Activated CD8-positive, alpha-beta memory T cell treated with anti-CD3 and anti-CD28 coated beads for 36 hours (primary cell): ENCODE measurements around the gene BTBD10. TPM values are rescaled to one million over a fixed set of nuclear protein-coding genes. Genes with fewer than 3 reads are reported as not detected.

ENCODE experiments used
- CTCF ChIA-PET: fragments of 350-600 bp; sonication (Branson Sonifier 250); formaldehyde crosslinking; loops from one replicate; lab custom pipeline; 2021; ENCODE audit warnings: antibody characterized with exemption; lab: Charles Lee
- POLR2A ChIA-PET: fragments of 350-600 bp; sonication (Branson Sonifier 250); formaldehyde crosslinking; loops from one replicate; lab custom pipeline; 2021; ENCODE audit warnings: antibody characterized with exemption; lab: Charles Lee
- total RNA-seq, 2 experiments: library from RNA; stranded (reverse); gene quantifications; one replicate each; pipeline ENCODE4 v1.2.3, GENCODE V29; 2021

Gene BTBD10
- total RNA-seq, 2 experiments from 2014 or later: 22.5 TPM

DNA sequence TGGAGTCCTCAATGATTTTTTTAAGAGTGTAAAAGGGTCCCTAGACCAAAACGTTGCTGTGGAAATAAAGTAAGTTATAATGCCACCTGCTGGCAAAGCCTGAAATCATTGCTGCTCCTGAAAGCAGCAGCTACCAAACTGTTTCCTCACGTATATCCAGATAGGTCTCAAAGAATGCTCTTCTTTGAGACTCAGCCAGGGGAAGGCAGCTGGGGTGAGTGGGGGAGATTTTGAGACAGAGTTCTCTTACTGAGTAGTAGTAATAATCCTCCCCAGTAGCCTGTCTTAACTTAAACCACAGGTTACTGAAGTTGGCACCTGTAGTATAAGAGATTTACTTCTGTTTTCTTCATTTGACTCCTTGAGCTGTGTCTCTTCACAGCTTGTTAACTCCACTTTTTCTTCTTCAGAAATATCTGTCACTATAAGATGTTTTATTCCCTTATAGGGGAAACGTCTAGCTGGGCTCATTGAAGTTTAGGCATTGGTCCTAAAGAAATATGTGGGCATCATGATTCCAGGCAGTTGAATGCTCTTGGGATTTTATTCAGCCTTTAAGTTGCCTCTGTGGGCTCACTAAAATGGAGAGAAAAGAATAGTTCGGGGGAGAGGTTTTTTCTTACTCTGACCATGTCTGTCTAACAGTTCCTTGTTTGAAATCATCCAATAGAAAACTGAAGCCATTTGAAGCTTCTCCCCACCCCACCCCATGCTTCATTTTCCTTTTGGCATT lies 77.9 kb downstream of the BTBD10 start:
- CTCF ChIA-PET: interaction anchor here (1.4 kb wide), 1 partner anchor 29 kb away, joined by 3 read pairs; no protein-coding TSS in a partner anchor
- POLR2A ChIA-PET: no interaction called here

DNA sequence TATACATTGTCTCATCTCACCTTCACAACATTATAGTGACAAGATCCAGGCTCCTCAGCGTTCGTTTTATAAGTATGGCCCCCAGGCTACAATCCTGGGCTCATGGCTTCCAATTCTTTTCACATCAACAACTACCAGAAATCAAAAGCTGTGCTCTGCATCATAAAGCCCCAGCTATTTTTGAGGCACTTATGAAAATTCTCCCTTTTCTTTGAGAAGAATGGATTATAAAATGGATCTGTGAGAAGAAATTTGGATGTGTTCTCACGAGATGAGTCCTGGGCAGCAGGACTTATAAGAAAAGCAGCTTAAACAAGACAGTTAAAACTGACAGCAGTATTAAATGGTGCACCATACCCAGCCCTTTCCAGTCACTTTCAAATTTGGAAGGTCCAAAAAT lies 80.3 kb downstream of the BTBD10 start:
- CTCF ChIA-PET: interaction anchor here (1.1 kb wide), 1 partner anchor 19 kb away, joined by 3 read pairs; no protein-coding TSS in a partner anchor
- POLR2A ChIA-PET: no interaction called here

DNA sequence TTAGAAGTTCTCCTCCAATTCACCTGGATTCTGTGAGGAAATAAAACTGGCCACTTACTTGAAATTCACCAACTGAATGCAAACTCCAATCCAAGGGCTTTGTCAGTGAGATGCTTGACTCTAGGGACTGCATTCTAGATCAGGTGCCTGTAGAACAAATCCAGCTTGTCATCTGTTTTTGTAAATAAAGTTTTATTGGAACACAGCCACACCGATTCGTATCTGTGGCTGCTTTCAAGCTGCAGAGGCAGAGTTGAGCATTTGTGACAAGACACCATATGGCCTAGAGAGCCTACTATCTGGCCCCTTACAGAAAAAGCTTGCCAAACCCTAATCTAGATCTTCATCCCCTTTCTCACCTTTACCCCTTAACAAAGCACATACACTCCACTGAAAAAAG lies 82.3 kb downstream of the BTBD10 start:
- ChIA-PET POLR2A (no interaction called here), CTCF (no interaction called here)

DNA sequence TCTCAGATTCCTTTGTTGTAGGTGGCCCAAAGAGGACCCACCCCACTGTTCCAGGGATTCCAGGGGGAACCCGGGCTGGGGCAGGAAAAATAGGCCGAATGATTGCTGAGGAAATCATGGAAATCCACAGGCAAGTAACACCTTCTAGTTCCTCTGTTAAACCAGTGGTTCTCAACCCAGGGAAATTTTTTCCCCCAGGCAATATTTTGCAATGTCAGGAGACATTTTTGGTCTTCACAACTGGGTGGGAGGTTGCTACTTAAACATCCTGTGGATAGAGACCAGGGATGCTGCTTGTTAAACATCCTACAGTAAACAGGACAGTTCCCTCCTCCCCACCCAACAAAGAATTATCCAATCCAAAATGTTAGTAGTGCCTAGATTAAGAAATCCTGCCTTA lies 84.7 kb downstream of the BTBD10 start:
- POLR2A ChIA-PET: no interaction called here
- CTCF ChIA-PET: no interaction called here

DNA sequence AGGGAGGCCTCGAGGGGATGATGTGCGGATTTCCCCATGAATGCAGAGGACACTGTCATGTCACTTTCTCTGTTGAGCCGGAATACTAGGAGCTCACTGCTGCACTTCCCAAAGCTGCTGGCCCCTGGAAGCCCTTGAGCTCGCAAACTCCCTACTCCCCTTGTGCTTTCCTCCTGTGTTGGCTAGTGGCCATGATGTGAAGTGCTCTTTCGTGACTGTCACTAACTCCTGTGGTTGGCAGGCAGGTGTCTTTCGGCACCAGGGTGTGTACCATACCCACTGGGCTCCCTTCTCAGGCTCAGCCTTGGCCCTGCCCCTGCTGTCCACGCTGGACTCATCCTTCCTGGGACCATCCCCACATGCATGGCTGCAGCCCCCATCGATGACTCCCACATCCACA lies 86.2 kb downstream of the BTBD10 start:
- ChIA-PET POLR2A (no interaction called here), CTCF (no interaction called here)

DNA sequence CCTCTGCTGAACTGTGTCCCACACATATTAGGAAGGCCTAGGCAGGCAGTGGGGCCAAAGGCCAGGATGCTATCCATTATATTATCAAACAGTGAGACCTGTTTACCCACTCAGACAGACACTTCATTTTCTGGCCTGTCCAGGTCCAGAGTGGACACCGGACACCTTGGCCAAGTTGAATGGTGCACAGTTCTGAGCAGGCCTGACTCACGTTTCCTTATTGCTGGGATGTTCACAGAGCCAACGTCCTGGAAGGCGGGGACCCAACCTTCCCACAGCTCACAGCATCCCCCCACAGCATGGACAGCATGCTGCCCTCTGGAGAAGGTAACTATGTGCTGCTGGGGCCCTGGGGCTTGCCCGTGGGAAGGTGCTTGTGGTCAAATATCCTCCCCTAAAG lies 86.6 kb downstream of the BTBD10 start:
- ChIA-PET POLR2A (no interaction called here), CTCF (no interaction called here)

DNA sequence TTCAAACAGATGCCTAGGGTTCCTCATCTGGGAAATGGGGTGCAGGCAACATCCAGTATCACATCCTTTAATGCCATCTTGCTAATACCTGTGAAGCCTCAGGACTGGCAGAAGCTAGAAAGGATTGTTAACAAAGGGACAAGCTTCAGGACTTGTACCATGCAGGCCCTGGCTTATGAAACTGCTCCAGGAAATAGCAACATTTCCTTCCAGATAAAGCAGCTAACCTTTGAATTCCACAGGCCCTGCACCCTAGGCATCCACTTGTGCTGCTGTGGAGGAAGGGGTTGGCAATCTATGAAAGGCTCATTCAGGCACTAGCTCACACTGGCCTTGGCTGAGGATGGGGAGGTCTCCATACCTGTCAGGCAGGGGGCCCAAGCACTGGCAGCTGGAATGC lies 87.2 kb downstream of the BTBD10 start:
- POLR2A ChIA-PET: no interaction called here
- CTCF ChIA-PET: no interaction called here

DNA sequence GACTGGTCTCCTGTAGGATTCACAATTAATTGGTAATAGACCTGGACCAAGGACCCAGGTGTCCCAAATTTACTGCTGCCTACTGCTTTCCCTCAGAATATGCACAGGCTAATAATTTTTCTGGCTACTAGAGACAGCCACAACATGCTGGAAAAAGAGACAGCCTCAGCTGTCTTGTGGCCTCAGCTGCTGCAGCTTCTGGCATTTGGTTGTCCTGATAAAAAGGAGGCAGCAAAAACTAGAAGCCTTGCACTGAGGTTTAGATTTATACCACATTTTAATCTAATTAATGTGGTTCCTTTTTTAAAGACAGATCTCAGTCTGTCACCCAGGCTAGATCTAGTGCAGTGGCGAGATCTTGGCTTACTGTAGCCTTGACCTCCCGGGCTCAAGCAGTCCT lies 89.8 kb downstream of the BTBD10 start:
- POLR2A ChIA-PET: interaction anchor here (0.6 kb wide), 1 partner anchor 114 kb away, joined by 3 read pairs; no protein-coding TSS in a partner anchor
- CTCF ChIA-PET: interaction anchor here (1.2 kb wide), 1 partner anchor 19 kb away, joined by 3 read pairs; no protein-coding TSS in a partner anchor

DNA sequence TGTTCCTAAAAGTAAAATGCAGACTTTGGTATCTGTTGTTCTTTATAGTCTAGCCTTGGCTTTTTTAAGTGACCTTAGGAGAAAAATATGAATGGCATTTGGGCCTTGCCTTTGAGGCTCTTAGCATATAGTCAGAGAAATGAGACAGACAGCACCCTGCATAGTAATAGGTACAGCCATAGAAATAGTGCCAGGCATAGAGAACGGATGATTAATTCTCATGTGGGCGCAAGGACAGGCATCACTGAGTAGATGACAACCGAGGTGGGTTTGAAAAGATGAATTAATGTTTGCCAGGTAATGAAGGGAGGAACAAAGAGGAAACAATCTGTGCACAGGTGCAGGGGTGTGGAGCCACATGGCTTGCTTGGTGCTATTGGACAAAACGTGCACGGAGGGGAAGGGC lies 95.0 kb downstream of the BTBD10 start:
- CTCF ChIA-PET: interaction anchor here (0.9 kb wide), 1 partner anchor 23 kb away, joined by 3 read pairs; no protein-coding TSS in a partner anchor

DNA sequence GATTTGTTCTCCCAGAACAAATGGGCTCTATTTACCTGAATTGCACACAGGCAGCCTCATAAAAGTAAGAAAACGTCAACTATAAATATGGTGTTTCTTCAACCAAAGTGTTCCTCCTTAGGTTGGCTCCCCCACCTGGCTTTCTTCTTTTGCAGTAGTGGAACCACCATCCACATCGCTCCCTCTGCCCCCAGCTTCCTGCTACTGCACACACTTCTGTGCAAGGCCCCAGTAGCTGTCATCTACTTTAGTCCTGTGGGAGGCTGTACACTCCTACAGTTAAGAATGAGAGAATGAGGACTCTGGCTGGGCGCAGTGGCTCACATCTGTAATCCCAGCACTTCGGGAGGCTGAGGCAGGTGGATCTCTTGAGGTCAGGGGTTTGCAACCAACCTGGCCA lies 95.9 kb downstream of the BTBD10 start:
- ChIA-PET CTCF (no interaction called here), POLR2A (no interaction called here)

More for the DNA sequence above, 95.0 kb downstream of the BTBD10 start:
- POLR2A ChIA-PET: no interaction called here

DNA sequence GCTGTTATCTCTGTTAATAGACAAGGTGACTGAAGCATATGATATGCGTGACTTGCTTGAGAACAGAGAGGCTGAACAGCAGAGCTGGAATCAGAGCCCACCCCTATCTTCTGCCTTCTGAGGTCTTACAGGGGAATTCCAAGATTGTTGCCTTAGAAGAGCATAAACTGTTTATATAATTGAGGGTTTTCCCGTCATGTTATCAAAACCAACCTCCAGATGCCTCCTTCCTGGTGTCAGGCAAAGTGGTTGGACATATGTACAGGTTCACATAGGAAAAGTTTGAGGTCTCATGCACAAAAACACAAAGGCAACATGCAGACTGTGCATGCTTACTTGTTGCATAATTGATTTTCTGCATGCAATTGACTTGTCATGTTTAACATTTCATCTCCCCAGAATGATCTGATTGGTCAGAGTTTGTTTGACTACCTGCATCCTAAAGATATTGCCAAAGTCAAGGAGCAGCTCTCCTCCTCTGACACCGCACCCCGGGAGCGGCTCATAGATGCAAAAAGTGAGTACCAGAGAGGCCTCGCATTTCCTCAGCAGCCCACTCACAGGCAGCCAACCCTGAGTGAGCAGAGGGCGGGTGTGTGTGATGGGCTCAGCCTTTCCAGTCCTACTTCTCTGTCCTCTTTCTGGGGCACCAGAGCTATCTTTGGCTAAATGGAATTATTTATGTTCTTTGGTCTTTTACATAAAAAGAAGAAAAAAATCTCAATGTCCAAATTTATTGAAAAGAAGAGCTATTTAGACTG lies 96.6 kb downstream of the BTBD10 start:
- CTCF ChIA-PET: no interaction called here
- POLR2A ChIA-PET: no interaction called here

DNA sequence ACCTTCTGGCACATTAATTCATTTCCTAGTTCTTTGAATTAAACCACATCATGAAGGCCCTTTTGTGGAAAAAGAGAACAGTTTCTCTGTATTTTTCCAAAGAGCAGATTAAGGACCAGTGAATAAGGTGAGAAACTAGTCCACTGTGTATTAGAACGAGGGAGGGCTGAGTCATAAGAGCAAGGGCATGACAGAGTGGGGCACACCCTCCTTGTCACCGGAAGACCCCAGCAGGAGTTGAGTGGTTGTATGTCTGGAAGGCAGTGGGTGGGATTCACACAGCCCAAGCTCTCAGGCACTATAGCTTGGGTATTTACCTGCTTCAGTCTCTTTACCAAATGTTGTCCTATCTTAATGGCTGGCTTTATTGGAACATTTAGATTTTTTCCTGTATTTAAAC lies 98.6 kb downstream of the BTBD10 start:
- ChIA-PET CTCF (interaction anchor here (1.2 kb wide), 1 partner anchor 18 kb away, joined by 3 read pairs; no protein-coding TSS in a partner anchor), POLR2A (no interaction called here)

DNA sequence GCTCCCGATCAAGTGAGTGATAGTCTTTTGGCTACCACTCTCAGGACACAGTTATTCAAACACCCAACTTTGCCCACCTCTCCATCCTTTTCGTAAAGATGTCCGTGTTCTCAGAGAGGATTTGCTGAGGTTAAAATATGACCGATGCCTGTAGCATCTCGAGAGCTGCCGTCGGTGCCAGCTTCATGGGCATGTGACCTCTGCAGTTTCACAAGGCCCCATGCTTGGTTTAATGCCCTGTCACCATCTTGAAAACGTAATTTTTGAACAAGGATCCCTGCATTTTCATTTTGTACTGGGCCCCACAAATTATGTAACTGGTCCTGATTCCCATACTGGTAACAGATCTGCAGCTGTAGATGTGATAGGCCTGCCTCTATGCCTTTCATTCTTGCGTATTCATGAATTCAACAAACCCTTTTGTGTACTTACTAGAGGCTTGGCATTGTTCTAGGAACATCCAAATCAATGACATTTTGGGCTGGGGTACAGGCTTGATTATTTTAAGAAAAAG lies 100.4 kb downstream of the BTBD10 start:
- ChIA-PET POLR2A (no interaction called here), CTCF (no interaction called here)

DNA sequence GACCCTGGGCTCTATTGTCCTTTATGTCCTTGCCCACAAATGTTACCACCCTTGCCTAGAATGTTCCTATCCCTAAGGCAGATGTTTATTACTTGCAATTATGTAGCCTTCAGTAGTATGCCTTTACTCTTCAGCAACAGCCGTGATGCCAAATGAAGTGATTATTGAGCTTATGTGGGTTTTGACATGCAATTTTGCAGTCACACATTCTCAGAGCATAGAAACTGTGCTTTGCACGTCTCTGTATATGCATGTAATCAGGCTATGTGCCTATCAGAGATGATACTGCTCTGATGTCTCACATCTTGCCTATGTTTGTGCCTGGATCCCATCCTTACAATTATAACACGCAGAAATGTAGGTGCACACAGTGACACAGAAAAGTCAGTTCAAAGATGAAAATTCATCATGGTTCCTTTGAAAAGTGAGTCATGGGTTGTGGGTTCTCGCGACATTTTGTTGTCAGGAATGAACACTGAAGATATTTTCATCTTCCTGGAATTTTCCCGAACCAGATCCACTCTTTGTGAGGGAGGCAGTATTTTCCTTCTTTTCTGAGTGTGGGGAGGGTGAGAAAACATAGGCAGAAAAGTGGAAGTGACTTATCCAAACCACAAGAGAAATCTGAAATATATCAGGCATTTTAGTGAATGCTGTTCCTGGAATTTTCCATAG lies 104.3 kb downstream of the BTBD10 start:
- CTCF ChIA-PET: no interaction called here
- POLR2A ChIA-PET: no interaction called here

DNA sequence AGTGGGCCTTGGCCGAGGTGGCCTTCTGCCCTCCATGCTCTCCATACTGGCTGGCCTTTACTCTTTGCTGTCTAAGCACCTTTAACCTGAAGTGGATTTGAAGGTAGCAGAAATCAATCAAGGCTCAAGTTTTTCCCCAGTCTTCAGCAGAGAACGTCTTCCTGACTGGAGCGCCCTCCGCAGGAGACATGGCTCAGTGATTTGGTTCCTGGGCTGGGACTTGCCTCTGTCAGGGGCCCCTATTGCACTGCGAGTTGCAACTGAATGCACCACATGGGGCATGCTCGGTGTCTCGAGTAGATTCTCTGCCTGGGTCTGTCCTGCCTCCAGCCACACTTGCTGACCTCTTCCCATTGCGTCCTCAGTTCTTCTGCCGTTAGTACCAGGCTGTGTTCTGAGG lies 105.8 kb downstream of the BTBD10 start:
- POLR2A ChIA-PET: no interaction called here
- CTCF ChIA-PET: no interaction called here

DNA sequence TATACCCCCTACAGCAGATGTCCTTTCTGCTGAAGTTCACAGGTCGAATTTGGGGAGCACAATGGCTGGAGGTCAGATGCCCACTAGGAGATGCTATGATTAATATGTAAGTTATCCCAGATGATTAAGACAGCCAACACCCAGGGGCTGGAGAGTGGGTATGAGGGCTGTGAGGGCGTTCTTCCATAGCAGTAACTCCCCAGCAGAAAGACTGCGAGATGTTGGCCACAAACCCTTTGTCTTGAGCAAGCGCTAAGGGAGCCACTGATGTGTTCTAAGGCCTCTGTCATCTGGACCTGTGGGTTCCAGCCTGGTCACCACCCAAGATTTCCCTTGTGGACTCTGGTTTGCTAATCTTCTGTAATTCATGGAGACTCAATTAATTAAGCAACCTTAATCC lies 107.8 kb downstream of the BTBD10 start:
- ChIA-PET POLR2A (no interaction called here), CTCF (interaction anchor here (1.3 kb wide), 1 partner anchor 30 kb away, joined by 3 read pairs; no protein-coding TSS in a partner anchor)

DNA sequence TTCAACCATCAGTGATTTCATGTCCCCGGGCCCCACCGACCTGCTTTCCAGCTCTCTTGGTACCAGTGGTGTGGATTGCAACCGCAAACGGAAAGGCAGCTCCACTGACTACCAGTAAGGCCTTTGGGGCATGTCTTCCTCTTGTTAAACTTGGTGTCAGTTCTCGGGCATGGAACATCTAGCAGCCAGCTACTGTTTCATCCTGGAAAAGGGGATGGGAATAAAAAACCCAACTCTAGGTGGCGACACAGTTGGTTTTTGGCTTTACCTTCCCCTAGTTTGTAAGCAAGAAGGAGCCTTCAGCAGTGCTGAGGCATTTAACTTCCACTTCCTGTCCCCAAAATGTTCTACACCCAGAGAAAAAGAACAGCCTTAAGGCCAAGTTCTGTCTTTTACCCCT lies 108.7 kb downstream of the BTBD10 start:
- POLR2A ChIA-PET: no interaction called here
- CTCF ChIA-PET: interaction anchor here (0.6 to 2.2 kb wide), 2 partner anchors 66 to 116 kb away, joined by 3 to 4 read pairs; no protein-coding TSS in a partner anchor

DNA sequence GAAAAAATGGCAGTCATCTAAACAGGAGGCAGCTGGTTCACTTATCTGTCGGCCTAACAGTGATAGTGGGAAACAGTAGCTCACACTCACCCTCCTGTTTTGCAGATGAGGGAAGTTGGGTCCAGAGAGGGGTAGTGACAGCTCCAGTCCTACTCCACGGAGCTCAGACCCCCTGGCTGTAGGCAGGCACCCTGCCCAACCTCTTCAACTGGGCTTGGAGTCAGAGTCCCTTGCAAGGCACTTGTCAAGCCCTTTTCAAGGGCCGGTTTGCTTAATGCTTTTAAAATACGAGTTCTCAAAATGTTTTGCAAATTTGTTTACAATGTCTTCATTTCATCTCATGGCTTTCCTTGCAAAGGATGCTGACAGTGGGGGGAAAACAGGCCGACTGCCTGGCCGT lies 110.3 kb downstream of the BTBD10 start:
- POLR2A ChIA-PET: no interaction called here
- CTCF ChIA-PET: interaction anchor here (2.2 kb wide), 1 partner anchor 115 kb away, joined by 4 read pairs; no protein-coding TSS in a partner anchor

DNA sequence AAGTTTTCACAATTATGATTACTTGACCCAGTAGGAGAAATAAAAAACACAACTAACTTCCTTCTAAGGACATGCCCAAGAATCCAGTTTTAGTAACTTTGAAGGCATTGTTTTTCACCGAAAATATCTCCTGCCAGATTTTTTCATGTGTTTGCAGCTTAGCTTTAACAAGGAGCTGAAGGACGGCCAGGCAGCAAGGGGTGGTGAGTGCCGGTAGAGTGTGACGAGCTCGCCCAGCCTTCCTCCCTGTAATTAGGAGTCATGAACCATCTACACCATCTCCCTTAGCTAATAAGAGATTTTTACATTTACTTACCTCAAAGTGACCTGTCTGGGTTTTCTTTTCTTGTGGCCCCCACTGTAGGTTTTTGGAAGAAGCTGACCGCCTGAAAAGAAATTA lies 113.4 kb downstream of the BTBD10 start:
- ChIA-PET CTCF (interaction anchor here (1.6 kb wide), 1 partner anchor 13 kb away, joined by 3 read pairs; no protein-coding TSS in a partner anchor), POLR2A (no interaction called here)
